ENCODE measurements around the gene KRT20.
"Not testable (repeated sequence)": the region's sequence is repeated elsewhere in the genome, so short reads cannot be mapped to it uniquely, and the experiment has no call there.

Gene KRT20, protein sequence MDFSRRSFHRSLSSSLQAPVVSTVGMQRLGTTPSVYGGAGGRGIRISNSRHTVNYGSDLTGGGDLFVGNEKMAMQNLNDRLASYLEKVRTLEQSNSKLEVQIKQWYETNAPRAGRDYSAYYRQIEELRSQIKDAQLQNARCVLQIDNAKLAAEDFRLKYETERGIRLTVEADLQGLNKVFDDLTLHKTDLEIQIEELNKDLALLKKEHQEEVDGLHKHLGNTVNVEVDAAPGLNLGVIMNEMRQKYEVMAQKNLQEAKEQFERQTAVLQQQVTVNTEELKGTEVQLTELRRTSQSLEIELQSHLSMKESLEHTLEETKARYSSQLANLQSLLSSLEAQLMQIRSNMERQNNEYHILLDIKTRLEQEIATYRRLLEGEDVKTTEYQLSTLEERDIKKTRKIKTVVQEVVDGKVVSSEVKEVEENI

DNA sequence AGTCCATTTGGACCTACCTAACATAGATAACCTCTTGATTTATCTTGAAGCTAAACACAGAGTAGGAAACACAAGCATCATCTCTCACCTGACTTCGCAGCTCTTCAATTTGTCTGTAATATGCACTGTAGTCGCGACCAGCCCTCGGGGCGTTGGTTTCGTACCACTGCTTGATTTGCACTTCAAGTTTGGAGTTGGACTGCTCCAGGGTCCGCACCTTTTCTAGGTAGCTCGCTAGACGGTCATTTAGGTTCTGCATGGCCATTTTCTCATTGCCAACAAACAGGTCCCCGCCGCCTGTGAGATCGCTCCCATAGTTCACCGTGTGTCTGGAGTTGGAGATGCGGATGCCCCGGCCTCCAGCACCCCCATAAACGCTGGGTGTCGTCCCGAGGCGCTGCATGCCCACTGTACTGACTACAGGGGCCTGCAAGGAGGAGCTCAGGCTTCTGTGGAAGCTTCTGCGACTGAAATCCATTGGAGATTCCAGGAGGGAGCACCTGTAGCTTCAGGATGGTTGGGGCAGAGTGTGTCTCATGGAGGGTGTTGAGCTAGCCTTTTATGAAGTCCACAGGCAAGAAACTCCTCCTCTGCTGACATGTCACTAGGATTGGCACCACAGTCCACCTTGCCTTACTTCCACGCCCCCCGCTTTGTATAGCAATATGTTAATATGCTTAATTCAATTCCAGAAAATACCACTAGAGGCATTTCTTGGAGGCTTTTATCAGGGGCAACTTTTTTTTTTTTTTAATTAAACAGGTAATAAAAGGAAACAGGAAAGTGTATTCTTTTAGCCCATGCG lies at the start of gene KRT20:
TSS of gene KRT20 (minus strand) at position 535 of the 805 bp plus-strand sequence. CDS start at position 478, 57 bp downstream.
- DNase-seq = no peak

DNA sequence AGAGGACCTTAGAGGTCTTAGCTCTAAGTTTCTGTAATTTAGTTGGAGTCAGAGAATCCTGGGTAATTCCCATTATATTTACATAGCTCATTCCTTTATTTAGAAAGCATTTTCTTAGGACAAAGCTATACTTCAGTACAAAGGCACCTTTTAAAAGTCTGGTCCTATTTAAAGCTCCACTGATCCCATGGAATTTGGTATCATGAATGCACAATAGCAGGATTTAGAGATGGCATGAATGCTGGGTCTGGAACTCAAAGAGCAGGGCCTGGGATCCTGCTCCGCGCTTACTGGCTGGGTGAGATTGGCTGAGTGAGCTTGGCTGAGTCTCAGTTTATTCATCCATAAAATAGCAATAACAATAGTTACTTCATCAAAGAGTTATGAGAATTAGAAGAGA lies 47.6 kb upstream of the KRT20 start:
- DNase-seq = no peak

DNA sequence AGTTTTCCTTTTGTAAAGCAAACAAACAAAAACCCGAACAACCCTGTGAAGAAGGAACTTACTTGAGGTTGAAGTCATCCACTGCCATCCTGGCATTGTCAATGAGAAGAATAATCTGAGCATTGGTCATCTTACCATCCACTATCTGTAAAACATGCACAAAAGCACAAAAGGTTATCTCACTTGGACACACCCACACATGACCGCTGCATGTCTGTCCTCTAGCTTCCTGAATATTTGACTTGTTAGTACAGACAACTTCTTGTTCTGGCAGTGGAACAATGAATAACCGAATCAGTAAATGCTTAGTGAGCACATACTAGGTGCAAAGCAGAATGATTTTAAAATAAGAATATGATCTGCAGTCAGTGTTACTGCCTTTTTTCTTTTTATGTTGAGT lies 46.3 kb upstream of the KRT20 start:
- DNase-seq = no peak

DNA sequence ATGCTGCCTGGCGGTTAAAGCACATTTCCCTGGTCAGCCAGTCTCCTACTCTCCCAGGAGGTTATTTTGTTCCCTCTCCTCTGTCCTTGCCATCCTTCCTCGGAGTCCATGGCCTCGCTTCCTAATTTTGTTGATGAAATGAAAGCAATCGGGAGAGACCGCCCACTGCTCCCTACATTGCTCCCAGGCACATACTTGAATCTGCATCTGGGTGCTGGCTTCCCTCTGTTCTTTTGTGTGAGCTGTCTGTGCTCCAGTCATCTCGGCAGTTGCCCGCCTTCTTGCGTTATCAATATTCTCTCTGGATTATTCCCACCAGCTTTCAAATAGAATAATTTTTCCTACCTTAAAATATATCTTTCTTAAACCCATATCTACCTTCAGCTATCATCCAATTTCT lies 41.3 kb upstream of the KRT20 start:
- DNase-seq = no peak

DNA sequence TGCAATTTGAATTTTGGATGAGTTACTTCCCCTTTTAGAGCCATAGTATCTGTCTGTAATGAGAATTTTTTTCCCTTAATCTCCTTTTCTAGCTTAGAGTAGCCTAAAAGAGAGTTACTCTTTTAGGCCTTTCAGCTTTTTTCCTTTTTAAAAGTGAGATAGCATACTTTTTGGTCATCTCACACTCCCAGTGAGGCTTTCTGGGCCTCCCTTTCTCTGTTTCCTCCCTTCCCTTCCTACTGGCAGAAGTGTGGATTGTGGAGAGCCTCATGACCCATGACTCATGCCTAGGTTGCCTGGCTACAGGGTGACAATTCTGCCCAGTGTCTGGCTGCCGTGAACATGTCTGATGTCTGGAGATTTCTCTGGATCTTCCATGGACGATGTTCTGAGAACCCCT lies 37.2 kb upstream of the KRT20 start:
- DNase-seq = peak; percentile 27

DNA sequence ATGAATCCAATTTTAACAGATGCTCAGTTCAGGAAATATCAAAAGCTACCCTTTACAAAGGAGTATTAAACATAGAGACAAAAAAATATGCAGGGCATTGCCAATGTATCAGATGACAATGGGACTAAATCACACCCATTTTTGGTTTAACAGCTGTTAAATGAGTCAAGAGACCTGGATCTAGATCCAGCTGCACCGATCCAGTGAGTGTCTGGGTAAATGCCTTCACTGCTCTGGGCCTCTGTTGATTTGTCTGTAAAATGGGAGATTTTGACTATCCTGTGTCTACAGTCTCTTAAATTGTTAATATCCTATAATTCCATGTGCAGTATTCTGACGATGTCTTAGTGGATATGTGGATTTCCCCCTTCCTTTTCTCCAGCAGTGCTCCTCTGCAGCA lies 36.0 kb upstream of the KRT20 start:
- DNase-seq = no peak

DNA sequence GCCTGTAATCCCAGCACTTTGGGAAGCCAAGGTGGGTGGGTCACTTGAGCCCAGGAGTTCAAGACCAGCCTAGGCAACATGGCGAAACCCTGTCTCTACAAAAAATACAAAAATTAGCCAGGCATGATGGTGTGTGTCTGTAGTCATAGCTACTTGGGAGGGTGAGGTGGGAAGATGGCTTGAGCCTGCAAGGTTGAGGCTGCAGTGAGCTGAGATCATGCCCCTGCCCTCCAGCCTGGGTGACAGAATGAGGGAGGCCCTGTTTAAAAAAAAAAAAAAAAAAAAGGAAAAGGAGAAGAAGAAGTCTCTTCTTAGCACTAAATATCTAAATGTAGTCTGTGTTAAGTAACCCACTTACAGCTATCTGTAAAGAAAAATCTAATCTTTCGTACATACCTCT lies 32.1 kb upstream of the KRT20 start:
- not testable (repeated sequence) for DNase-seq

DNA sequence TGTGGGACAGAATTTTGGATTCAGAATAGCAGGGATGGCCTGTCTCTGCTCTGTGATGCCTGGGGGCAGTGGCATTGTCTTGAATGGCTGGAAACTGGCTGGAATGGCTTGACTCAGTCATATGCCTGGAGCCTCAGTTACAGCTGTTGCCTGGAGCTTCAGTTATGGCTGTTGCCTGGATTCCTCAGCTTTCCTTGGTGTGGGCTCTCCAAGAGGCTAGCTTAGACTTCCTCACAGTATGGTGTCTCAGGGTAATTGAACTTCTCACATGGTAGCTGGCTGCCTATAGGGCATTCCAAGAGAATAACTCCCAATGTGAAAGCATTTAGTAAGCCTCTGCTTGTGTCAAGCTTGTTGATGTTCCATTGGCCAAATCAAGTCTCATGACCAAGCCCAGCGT lies 31.3 kb upstream of the KRT20 start:
- no peak for DNase-seq

DNA sequence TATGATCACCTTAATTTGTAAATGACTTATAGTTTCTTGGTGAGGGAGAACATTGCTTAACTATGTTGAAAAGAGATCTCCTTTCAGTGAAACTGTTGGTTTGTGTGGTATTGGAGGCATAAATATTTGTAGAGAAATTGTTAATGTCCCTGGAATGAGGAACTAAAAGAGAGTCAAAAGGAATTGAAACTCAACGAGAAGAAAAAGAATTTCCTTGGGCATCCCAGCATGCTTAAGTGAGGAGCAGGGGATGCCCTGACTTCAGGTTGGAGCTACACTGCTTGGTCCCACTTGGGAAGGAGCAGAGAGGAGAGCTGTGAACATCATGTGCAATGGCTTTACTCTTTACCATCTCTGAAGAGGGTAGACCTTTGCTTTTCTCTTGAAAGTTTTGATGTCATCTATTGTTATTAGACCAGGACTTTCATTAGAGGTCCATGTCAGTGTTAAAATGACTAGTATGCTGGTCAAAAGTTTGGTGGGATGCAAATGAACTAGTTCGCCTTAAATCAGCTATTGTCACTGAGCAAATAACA lies 30.7 kb upstream of the KRT20 start:
- no peak for DNase-seq

DNA sequence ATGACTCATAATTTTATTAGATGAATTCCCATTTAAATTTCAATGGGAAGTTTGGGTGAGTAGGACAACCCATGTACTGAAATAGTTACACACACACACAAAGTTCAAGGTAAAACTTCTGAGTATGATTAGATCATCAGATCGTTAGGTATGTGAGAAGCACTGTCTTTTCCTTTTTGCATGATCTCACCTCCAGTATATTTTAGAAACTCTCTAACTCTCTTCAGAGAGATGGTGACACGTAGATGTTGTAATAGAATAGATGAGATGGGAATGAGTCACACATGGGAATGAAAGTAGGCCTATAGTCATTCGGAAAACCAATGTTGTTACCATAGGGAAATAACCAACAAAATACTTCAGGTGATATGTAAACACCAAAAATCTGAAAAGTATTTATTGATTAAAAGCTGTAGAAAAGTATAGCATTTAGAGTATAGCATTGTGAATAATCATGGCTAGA lies 30.2 kb upstream of the KRT20 start:
- DNase-seq = no peak

DNA sequence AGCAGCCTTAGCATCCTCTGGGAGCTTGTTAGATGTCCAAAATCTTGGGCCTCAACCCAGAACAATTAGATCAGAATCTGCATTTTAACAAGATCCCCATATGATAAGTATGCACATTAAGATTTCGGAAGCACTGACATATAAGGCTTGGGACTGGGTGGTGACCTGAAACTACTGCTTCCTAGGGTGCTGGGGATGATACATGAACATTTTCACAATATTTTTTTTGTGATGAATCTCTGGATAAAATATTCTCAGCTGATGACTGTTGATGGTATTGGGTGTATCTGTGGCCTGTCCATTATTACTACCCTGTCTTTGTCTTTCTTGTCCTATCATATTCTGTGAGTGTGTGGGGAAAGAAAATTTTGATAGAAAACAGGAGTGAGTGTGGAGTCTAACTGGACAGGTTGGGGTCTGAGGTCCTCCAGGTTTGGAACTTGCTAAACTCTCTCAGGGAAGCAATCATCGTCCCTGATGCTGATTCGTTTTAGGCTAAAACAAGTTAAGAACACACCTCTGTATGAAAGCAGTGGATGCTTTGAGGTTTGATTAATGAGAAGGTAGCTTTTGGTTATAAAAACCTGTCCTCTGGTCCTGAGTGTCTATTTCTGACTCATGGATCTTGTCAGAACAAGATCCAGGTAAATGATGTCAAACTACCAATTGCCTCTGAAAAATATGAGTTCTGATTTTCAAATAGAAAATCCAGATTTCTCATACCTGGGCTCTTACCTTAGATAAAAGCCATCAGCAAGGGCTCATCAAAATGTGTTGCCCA lies 29.2 kb upstream of the KRT20 start:
- no peak for DNase-seq

DNA sequence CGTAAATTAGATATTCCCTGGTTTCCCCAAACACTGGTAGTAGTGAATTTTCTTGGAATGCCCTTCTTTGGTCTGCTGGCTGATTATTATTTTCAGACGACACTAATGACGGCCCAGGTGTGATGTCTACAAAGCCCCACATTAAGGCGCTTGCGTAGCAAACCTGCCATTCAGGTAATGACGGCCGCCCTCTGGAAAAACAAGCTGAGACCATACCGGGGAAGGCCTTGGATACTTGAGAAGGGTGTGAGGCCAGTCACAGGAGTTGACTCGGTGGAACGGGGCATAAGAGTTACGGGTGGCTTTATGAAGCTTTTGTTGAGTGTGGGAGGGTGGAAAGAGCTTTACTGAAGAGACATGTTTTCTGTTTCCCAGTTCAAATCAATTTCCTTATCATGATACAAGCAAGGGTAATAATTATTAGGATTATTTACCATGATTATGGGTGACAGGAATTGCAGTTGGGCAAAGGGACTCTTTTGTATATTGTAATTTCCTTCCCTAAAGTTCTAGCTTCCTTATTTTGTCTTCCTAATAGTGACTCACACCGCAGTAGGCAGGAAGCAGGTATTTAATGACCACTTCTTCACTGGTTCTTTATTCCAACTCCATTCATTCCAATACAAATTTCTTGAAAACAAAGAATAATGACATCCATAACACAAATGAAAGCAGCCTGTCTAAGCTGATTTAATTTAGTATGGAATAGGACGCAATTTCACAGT lies 27.6 kb upstream of the KRT20 start:
- no peak for DNase-seq

DNA sequence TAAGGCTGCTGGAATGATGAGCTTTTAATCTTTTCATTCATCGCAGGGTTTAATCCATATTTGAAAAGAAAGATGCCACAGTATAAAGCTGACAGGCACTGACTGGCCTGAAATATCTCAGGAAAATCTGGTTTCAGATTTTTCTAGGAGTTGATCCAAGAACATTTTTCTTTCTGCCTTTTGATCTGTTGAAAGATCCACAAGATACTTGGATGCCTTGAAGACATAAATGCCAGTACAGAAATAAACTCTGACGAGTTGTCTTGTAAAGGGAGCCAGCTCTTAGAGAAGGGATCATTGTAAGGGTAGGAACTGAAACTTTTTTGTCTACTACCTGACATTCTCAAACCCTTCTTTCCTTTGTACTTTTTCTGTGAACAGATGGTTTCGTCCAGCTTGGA lies 25.4 kb upstream of the KRT20 start:
- DNase-seq = no peak

DNA sequence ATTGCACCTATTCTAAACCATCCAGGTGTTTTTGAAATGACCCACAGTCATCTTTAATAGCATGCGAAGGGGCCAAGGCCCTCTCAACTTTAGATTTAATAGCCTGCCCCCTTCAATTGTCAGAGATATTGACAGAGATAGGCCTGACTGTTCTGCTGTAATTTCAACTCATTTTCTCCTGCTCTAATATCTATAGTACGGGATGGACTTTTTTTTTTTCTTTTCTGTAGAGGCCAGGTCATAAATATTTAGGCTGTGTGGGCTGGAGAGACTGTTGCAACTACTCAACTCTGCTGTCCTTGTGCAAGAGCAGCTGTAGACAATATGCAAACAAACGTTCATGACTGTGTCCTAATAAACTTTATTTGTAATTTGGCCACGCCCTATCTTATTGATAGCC lies 24.7 kb upstream of the KRT20 start:
- no peak for DNase-seq

DNA sequence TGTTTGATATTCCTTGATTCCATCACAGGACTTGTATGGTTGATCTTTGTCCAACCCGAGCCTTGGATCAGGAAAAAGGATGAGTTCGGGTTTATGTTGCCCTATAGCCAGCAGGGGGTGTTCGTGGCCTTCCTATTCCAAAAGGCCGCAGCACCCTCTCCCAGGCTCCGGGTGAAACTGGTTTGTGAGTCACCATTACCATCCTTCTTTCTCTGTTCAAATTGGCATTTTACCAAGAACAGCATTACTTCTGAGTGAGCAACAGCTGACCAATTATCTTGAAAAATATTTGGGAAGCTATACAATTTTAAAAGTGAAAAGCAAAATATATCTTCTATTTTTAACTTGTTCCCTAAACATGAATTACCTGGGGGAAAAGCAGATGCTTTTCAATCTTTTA lies 24.3 kb upstream of the KRT20 start:
- DNase-seq = peak; percentile 86

DNA sequence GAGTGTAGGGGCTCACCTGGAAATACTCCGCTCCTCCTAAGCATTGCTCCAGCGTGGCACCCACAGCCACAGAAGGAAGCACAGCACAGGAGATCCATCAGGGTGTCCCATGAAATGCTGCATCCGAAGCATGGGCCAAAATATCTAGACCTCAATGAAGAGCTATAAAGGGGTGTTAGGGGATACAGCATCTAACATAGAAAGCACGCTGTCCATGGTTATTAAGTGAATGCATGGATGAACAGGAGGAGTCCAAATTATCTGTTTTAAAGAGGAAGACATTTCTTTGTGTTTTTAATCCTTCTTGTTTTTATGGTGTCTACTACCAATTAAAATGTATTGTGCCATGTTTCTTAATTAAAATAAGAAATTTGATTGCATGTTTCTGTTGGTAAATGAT lies 21.6 kb upstream of the KRT20 start:
- no peak for DNase-seq

DNA sequence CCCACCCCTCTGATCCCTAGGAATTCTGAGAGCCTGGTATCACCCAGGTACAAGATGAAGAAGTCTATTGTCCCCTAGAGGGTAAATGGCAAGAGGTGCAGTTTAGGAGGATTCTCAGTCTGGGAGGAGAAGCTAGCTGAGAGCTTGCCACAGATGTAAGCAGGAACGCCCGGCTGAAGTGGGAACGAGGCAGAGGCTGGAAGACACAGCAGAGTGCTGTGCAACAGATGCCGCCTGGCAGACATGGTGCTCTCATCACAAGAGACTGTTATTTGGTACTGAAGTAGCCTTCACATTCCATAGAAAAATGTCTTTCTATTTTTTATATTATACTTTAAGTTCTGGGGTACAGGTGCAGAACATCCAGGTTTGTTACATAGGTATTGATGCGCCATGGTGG lies 20.3 kb upstream of the KRT20 start:
- DNase-seq = no peak

DNA sequence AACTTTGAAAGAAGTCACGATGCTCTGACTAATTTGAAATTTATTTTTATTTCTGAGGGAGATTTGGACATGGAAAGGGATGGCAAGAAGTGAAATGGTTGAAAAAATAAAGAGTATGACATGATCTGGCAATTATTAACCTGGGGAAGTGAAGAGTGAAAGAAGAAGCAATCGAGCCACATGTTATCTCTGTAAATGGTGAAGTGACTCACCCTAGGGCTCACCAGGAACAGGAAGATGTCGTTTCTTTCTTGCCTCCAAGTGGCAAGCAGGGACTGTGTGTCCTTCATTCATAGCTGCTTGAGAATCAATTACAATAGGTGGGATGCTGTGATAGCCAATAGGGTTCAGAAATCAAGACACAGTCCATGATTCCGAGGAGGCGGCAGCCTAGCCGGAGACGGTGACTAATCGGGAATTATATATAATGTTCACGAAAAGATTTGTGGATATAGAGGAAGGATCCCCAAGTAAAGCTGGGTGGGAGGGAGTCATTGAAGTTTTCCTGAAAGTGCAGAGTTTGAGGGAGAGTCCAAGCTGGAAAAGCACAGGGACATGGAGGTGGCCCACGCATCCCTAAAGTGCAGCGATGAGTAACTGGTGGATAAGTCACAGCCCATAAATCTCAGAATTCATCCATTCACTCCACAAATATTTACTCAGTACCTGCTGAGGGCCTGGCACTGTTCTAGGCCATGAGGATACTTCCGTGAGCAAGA lies 18.2 kb upstream of the KRT20 start:
- DNase-seq = peak; percentile 28

DNA sequence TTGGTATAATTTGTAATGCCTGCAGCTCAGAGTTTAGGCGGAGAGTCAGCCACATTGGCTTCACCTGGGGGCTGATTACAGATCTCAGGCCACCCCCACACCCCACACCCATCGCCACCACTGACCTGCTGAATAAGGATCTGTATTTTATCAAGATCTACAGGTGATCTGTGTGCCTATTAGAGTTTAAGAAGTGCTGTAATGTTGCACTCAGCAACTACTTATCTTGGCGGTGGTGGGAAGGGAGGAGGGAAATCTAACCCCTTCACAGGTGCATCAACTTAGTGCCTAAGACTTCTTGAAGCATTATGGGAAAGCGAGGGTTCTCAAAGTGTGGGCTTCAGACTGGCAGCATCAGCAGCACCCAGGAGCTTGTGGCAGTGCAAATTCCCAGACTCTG lies 17.5 kb upstream of the KRT20 start:
- DNase-seq = no peak

DNA sequence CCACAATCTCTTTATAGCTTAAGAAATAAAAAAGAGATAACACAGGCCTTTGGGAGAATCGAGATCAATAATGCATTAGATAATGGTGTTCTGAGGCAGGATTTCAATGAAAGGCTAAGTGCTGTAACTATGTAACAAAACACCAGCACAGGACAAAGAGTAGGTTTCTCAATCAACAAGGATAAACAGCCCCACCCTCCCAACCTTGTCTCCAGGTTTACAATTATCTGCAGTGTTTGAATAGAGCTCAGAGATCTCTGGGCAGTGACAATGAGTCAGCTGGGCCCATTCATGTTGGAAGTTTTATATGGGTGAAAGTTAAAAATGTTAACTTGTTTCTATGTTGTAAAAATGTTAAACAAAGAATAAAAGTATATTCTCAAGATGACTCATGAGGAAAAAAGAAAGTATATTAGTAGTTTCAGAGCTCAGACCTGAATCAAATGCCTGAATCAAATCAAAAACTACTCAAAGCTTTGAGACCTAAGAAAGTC lies 17.0 kb upstream of the KRT20 start:
- peak; percentile 39 for DNase-seq

DNA sequence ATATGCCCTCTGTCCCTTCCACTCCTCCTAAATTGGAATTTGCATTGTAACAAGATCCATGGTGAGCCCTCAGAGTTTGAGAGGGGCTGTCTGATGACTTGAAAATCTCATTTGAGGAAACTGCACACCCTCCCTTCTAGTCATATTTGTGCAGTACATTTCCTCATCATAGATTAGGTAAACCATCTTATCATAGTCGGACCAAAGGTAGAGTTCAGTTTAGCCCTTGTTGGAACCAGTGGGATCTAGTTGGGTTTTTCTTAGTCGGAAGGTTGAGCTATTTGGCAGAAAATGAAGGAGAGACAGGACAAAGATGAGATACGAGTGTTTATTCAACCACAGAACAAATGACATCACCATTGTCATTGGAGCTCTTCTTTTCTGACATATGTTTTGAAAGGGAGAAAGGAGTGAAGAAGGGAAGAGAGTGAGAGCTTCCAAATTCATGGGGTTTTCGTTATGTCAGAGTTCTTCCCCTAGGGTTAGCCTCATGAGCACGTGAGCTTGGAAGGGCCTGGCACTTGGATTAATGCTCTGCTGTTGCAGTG lies 15.8 kb upstream of the KRT20 start:
- no peak for DNase-seq

Data from T1000 (cell line).